CD4-positive, alpha-beta T cell treated with Interleukin-17A for 1 hour (primary cell): Measurements from ENCODE around the gene FAM209A.
"Not testable (repeated sequence)": the region's sequence is repeated elsewhere in the genome, so short reads cannot be mapped to it uniquely, and the experiment has no call there.

Experiments
- DNase-seq: peaks from one replicate; pipeline ENCODE4 v3.0.0-alpha.2; 2020

Gene FAM209A

DNA sequence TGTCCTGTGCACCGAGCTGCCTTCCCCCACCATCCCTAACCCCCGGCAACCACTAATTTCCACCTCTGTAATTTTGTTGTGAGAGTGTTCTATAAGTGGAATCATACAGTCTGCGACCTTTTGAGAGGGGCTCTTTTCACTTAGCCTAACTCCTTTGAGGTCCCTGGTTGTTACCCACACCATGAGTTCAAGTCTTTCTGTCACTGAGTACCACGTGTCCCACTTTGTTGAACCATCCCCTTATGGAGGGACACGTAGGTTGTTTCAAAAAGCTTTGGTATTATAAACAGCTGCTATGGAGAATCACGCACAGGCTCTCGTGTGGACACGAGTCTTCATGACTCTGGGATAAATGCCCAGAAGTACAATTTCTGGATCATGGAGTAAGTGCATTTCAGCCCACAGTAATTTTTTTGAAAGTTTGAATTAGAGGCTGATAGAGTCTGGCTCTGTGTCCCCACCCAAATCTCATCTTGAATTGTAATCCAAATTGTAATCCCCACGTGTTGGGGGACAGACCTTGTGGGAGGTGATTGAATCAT is 18.0 kb downstream of the FAM209A start:
- DNase-seq, result no peak

DNA sequence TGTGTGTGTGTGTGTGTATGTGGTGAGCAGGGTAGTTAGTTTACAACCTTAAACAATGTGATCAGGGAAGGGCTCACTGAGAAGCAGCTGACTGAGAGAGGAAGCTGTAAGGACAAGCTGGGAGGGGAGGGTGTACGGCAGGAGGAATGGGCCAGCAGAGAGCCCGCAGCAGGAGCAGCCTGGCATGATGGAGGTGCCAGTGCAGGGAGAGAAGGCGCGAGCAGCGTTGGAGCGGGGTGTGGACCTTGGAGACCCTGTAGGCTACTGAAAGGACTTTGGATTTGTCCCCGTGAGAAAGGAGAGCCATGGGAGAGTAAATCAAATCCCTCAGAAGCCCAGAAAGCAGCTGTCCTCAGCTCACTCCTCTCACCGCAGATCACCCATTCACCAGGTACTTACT is 27.0 kb downstream of the FAM209A start:
- no peak for DNase-seq

DNA sequence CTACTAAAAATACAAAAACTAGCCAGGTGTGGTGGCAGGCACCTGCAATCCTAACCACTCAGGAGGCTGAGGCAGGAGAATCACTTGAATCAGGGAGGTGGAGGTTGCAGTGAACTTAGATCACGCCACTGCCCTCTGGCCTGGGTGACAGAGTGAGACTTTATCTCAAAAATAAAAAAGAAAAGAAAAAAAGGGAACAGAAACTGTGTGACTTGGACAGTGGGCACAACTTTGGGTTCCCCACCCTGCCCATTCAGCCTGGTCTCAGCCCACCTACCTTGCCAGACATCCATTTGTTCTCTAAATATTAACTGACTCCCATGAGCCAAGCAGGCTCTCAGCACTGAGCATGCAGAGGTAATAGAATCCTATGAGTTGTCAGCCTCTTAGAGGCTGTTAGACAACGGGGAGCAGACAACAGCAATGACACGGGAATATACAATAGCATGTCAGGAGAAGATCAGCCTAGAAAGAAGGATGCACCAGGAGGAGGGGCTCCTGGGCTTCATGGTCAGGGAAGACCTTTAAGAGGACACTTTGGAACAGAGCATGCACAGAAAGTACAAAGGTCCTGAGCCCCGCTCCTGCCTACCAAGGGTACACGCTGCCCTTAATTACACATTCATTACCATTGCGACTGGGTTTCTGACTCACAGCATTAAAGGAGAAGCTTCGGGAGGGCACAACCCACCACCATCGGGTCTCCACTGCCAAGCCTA is 28.5 kb downstream of the FAM209A start:
- no peak for DNase-seq

DNA sequence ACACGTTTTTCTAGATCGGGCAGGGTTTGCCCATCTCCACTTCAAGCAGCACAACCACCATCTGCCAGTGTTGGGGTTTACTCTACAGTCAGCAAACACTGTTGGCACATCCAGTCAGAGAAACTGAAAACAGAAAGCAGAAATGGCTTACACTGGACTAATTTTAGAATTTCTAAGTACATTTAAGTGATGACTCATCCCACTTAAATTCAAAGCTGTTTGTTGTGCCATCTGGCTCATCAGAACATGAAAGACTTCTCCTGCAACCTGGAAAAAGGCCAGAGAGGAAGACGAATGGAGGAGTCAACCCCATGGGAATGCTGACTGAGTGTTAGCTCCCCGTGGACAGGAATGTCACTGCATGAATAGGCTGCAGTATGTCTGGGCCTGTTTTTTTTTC is 30.3 kb downstream of the FAM209A start:
- DNase-seq, result no peak

DNA sequence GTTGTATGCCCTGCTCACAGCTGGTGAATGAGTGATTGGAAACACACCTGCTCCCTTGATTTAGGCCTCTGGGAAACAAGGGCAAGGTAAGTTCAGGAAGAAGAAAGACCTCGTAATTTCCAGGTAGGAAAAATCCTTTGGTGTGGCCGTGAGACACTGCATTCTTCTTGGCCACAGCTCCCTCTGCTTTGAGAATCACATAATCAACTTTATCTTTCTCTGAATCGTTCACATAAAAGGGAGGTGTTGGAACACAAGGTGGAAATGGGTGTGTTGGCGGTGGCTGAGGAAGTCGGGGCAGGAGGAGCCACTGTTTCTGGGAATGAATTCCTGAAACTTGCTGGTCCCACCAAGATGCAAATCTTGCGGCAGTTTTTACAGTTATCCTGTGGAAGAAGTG is 34.4 kb downstream of the FAM209A start:
- DNase-seq, result no peak

DNA sequence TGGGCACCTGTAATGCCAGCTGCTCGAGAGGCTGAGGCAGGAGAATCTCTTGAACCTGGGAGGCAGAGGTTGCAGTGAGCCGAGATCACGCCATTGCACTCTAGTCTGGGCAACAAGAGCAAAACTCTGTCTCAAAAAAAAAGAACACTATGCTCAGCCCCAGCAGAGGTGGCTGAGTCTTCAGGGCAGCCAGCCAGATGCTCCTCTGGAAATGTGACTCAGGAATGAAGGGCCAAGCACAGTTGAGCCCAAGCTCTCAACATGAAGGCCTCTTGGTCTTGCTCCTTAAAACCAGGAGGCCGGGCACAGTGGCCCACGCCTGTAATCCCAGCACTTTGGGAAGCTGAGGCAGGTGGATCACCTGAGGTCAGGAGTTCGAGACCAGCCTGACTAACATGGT is 40.0 kb downstream of the FAM209A start:
- not testable (repeated sequence) for DNase-seq

DNA sequence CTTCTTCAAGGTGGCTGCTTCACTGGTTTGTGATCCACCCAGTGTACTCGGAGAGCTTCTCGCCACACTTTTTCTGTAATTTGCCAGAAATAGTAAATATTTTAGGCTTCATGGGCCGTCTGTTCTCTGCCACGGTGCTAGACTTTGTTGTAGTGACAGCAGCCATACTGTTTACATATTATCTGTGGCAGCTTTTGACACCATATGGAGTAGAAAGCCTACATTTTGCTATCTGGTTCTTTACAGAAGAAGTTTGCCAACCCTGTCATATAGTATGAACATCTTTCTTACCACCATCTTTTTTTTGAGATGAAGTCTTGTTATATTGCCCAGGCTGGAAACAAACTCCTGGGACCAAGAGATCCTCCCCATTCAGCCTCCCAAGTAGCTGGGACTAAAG is 41.0 kb downstream of the FAM209A start:
- DNase-seq, result no peak

DNA sequence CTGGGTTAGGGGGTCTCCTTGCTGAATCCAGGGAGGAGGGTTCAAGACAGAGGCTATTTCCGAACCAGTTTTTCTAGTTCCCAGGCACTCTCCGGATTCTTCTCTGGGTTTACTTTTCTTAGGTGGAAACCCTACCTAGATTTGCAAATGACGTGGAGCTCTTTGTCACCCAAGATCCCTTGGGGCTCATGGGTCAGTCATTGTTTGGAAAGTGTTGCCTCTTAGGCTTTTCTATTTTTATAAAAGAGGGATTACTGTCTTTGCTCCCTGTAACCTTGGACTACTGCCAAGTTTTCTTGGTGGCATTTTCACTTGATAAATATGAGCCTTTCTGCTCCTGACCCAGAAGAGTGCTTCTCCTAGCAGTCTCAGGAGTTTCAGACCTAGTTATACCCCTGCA is 42.1 kb downstream of the FAM209A start:
- no peak for DNase-seq

DNA sequence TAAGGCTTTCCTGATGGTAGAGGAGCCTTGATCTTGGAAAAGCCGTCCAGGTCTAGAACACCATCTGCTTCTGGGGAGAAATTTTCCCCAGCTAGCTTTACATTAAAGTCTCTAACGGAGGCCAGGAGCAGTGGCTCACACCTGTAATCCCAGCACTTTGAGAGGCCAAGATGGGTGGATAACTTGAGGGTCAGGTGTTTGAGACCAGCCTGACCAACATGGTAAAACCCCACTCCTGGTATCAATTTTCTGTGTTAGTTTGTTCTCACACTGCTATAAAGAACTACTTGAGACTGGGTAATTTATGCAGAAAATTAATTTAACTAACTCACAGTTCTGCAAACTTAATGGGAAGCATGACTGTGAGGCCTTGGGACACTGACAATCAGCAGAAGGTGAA is 46.3 kb downstream of the FAM209A start:
- DNase-seq, result no peak

DNA sequence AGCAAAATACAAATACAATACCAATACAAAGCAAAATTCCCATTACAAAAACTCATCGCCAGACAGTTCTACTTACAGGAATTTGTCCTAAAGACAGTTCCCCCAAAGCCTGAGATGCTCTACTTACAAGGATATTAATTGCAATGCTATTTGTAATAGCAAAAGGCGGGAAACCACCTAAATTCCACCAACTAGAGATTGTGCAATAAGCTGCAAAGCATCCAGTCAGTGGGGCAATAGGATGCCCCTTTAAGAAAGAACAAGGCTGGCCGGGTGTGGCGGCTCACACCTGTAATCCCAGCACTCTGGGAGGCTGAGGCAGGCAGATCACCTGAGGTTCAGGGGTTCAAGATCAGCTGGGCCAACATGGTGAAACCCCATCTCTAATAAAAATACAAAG is 47.6 kb downstream of the FAM209A start:
- no peak for DNase-seq

DNA sequence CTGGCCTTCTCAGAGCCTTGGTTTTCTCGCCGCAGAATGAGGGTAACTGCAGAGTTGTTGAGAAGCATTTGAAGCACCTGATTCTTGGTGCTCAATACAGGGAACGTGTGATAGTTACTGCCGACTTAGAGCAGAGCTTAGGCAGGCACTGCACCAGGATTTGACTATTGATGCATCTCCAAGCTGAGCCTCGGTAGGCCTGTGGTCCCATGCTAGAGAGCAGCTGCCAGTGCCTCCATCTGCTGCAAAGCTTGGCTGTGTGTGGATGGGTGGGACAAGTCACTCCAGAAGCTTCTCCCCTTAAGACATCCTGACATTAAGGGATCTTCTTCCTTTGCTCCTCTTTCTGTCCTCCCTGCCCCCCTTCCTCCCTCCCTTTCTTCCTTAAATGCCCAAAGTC is 49.4 kb downstream of the FAM209A start:
- no peak for DNase-seq

DNA sequence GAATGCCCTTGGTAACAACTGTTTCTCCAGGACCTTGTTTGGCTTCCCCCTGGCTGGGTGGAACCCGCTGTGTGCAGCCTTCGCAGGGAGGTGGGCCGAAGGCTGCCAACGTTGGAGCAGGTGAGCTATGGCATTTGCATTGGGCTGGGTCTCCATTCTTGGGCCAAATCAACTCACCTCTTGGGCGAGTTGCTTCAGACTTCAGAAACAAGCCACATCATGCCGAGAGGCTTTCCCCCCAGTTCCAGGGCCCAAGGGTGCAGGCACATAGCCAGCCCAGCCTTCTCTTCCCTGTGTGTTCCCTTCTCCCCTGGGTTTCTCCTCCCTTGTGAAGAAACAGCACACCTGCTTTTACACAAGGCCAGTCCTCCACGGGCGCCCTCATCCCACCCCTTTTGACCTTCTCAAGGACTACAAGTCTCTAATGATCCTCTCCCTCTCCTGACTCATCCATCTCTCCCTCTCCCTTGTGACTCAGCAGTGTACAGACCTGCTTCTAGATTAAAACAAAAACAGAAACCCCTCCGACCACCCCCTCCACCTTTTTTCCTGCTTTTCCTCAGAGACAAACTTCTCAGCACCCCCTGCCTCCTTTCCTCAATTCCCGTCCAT is 50.1 kb downstream of the FAM209A start:
- no peak for DNase-seq

DNA sequence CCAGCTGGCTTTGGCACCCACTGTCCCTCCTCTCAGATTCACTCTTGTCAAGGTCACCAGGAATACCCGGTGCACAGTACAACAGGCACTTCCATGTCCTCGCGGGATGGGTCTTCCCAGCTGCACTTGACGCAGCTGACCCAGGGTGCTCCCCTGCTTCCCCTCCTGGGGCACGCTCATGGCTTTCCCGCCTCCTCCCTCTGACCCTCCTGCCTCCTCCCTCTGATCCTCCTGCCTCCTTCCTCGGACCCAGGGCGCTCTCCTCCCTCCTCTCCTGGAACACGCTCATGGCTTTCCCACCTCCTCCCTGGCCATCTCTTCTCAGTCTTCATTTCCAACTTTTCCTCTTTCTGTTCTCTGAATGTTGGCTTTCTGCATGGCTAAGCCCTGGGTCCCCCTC is 50.6 kb downstream of the FAM209A start:
- DNase-seq, result no peak
